A673 (cell line): Measurements from ENCODE around the gene ATG4D.

Experiments used
- EZH2 ChIP-seq: fragments of 200-600 bp; sonication (generic); IDR thresholded peaks from 2 replicates; pipeline ENCODE4 v1.6.1; 2017; ENCODE audit warnings: borderline replicate concordance, low read depth, mild to moderate bottlenecking, mixed read lengths, antibody characterized with exemption, low read length; ENCODE audit not compliant: poor library complexity, severe bottlenecking
- TF ChIP-seq, protein P1 (sequence below): fragments of 300-800, 200-600 bp; sonication (generic); conservative IDR thresholded peaks from 2 replicates; pipeline ENCODE4 v1.5.1; 2017; ENCODE audit warnings: low read depth, mild to moderate bottlenecking, antibody characterized with exemption, low read length, moderate library complexity, mixed read lengths

DNA sequence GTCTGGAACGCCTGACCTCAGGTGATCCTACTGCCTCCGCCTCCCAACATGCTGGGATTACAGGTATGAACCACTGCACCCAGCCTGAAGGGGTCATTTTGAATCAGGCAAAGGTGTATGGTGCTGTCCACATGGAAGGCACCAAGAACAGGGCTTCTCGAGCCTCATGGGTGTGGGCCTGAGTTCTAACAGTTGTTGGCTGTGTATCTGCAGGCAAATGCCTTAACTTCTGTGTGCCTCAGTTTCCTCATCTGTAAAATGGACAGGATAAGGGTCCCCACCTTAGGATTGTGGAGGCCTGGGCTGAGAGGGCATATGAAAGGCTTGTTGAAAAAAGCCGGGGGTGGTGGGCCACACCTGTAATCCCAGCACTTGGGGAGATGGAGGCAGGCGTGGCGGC lies 34.2 kb downstream of the ATG4D start:
- TF ChIP-seq, protein P1, sequence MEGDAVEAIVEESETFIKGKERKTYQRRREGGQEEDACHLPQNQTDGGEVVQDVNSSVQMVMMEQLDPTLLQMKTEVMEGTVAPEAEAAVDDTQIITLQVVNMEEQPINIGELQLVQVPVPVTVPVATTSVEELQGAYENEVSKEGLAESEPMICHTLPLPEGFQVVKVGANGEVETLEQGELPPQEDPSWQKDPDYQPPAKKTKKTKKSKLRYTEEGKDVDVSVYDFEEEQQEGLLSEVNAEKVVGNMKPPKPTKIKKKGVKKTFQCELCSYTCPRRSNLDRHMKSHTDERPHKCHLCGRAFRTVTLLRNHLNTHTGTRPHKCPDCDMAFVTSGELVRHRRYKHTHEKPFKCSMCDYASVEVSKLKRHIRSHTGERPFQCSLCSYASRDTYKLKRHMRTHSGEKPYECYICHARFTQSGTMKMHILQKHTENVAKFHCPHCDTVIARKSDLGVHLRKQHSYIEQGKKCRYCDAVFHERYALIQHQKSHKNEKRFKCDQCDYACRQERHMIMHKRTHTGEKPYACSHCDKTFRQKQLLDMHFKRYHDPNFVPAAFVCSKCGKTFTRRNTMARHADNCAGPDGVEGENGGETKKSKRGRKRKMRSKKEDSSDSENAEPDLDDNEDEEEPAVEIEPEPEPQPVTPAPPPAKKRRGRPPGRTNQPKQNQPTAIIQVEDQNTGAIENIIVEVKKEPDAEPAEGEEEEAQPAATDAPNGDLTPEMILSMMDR: no peak
- TF ChIP-seq EZH2: no peak
